Gastroesophageal sphincter (tissue), 4 donors: ENCODE results near the gene DCLK1. TPM values are rescaled to one million over a fixed set of nuclear protein-coding genes. Genes with fewer than 3 reads are reported as not detected.

Experiments used
- ATAC-seq: fragments of 150-250 bp; one replicate; pipeline ENCODE4 v1.9.1; 2016; ENCODE audit warnings: mild to moderate bottlenecking, moderate library complexity
- H3K27ac ChIP-seq, 4 donors: fragments of 200-600 bp; sonication (generic) in 3 of 4; 1 replicate in 3 of 4; 2 replicates in 1 of 4; pipeline ENCODE4 v1.5.1; 2016 to 2019
- H3K27me3 ChIP-seq: fragments of 200-600 bp; sonication (generic); one replicate; pipeline ENCODE4 v1.5.1; 2019
- H3K36me3 ChIP-seq, 2 donors: fragments of 200-600 bp; sonication (generic); one replicate each; pipeline ENCODE4 v1.5.1; 2019; ENCODE audit warnings: control low read depth in 1 of 2
- H3K4me1 ChIP-seq, 3 donors: fragments of 200-600 bp; sonication (generic); 1 replicate in 2 of 3; 2 replicates in 1 of 3; pipeline ENCODE4 v1.5.1; 2016 to 2019; ENCODE audit warnings: control low read depth in 2 of 3
- H3K4me3 ChIP-seq, 2 donors: fragments of 200-600 bp; sonication (generic); one replicate each; pipeline ENCODE4 v1.5.1; 2019; ENCODE audit warnings: mild to moderate bottlenecking in 1 of 2, moderate library complexity in 1 of 2
- H3K9me3 ChIP-seq, 3 donors: fragments of 200-600 bp; sonication (generic); one replicate each; pipeline ENCODE4 v1.5.1; 2017 to 2019; ENCODE audit warnings: control low read depth in 2 of 3
- CTCF ChIP-seq, 4 experiments: fragments of 200-600 bp in 2 of 4; fragments of 450-650 bp in 2 of 4; sonication (generic) in 1 of 4; IDR thresholded peaks; one replicate each; pipeline ENCODE4 v1.5.1; 2017 to 2019; ENCODE audit warnings: antibody characterized with exemption in 4 of 4, mild to moderate bottlenecking in 2 of 4, moderate library complexity in 2 of 4
- EP300 ChIP-seq: sonication (generic); formaldehyde crosslinking; IDR thresholded peaks from one replicate; pipeline ENCODE4 v1.6.1; 2017; ENCODE audit warnings: antibody characterized with exemption, mild to moderate bottlenecking
- POLR2A ChIP-seq, 2 donors: fragments of 450-650 bp; IDR thresholded peaks; one replicate each; pipeline ENCODE4 v1.6.1; 2017; ENCODE audit warnings: antibody characterized with exemption in 2 of 2, mild to moderate bottlenecking in 2 of 2, moderate library complexity in 1 of 2
- POLR2AphosphoS5 ChIP-seq: sonication (generic); formaldehyde crosslinking; IDR thresholded peaks from one replicate; pipeline ENCODE4 v1.6.1; 2017; ENCODE audit warnings: antibody characterized with exemption
- WGBS, 2 donors: methylation state at CpG; one replicate each; pipeline ENCODE4 v1.1.5; 2018; ENCODE audit warnings: low coverage in 1 of 2; 5-methylcytosine and 5-hydroxymethylcytosine counted together
- total RNA-seq, 4 donors: library from RNA; depleted of rRNA; stranded (reverse); fragments of >200 nt; gene quantifications; one replicate each; pipeline ENCODE4 v1.1.0, GENCODE V29; 2016

The DCLK1 gene
- total RNA-seq, 4 donors from 2014 or later: 26.9 to 68.3 (median 30.3) TPM

- no peaks in the 10 kb centered on the region for H3K9me3 ChIP-seq
- no peak for TF ChIP-seq POLR2AphosphoS5
- TF ChIP-seq CTCF (IDR thresholded peaks at IDR 0.05): no peak
- TF ChIP-seq POLR2A (IDR thresholded peaks at IDR 0.05): no peak
- no peak for TF ChIP-seq EP300
- ATAC-seq: no peak
- no peak overlapping the region for H3K4me3 ChIP-seq
- no peaks in the 10 kb centered on the region for H3K27me3 ChIP-seq
- peaks cover 0 to 19% (median 15%) of the 10 kb centered on the region in 3 donors for H3K4me1 ChIP-seq
- WGBS, 2 donors: 61 to 100% methylated on average over 1 to 2 of the region's 3 CpGs
- H3K27ac ChIP-seq: no peak overlapping the region
- no peaks in the 10 kb centered on the region for H3K36me3 ChIP-seq
Observed at GRCh38 chr13:35923347-35923746, 207.8 kb downstream of the DCLK1 start.

- H3K27ac ChIP-seq: no peak overlapping the region
- no peak overlapping the region for H3K4me3 ChIP-seq
- H3K9me3 ChIP-seq: no peaks in the 10 kb centered on the region
- TF ChIP-seq EP300 (no peak), POLR2AphosphoS5 (no peak)
- ATAC-seq: no peak
- no peaks in the 10 kb centered on the region for H3K27me3 ChIP-seq
- H3K4me1 ChIP-seq: peaks cover 0 to 4% (median 0%) of the 10 kb centered on the region in 3 donors
- H3K36me3 ChIP-seq: no peaks in the 10 kb centered on the region
- WGBS, 2 donors: 67 to 88% methylated on average over 2 to 7 of the region's 7 CpGs
Observed at GRCh38 chr13:35920816-35921215, 210.4 kb downstream of the DCLK1 start.

- TF ChIP-seq CTCF (IDR thresholded peaks at IDR 0.05) (no peak), EP300 (no peak), POLR2AphosphoS5 (no peak), POLR2A (IDR thresholded peaks at IDR 0.05) (no peak)
- Histone ChIP-seq H3K4me1 (peaks cover 0 to 4% (median 0%) of the 10 kb centered on the region in 3 donors), H3K27ac (peak overlapping the region in 1 of 4 donors; percentile 3), H3K36me3 (no peaks in the 10 kb centered on the region), H3K4me3 (no peak overlapping the region), H3K9me3 (no peaks in the 10 kb centered on the region), H3K27me3 (no peaks in the 10 kb centered on the region)
- ATAC-seq: no peak
- 68 to 71% methylated on average over 8 of the region's 8 CpGs for WGBS, 2 donors
Observed at GRCh38 chr13:35917942-35918645, 213.1 kb downstream of the DCLK1 start.

GRCh38 chr13:35917252-35917941 lies 213.8 kb downstream of the DCLK1 start:
- ATAC-seq: no peak

More at GRCh38 chr13:35917252-35917941, 213.8 kb downstream of the DCLK1 start:
- Histone ChIP-seq H3K9me3 (no peaks in the 10 kb centered on the region), H3K27me3 (no peaks in the 10 kb centered on the region), H3K4me3 (no peak overlapping the region), H3K27ac (peak overlapping the region in 1 of 4 donors; percentile 3), H3K36me3 (no peaks in the 10 kb centered on the region), H3K4me1 (peaks cover 0 to 4% (median 0%) of the 10 kb centered on the region in 3 donors)
- TF ChIP-seq POLR2A (IDR thresholded peaks at IDR 0.05): no peak
- no peak for TF ChIP-seq EP300
- TF ChIP-seq POLR2AphosphoS5: no peak
- TF ChIP-seq CTCF (IDR thresholded peaks at IDR 0.05): no peak
- WGBS, 2 donors: 26 to 47% methylated on average over 3 to 12 of the region's 13 CpGs
